GM21619 (cell line): ENCODE measurements around the gene PMS1.
"Not testable (repeated sequence)": the region's sequence is repeated elsewhere in the genome, so short reads cannot be mapped to it uniquely, and the experiment has no call there.

Experiments
- ATAC-seq: cut with Tn5 transposase; IDR thresholded peaks from one replicate; pipeline ENCODE4 v1.9.1; 2021; ENCODE audit not compliant: unreplicated experiment

PMS1 gene

DNA sequence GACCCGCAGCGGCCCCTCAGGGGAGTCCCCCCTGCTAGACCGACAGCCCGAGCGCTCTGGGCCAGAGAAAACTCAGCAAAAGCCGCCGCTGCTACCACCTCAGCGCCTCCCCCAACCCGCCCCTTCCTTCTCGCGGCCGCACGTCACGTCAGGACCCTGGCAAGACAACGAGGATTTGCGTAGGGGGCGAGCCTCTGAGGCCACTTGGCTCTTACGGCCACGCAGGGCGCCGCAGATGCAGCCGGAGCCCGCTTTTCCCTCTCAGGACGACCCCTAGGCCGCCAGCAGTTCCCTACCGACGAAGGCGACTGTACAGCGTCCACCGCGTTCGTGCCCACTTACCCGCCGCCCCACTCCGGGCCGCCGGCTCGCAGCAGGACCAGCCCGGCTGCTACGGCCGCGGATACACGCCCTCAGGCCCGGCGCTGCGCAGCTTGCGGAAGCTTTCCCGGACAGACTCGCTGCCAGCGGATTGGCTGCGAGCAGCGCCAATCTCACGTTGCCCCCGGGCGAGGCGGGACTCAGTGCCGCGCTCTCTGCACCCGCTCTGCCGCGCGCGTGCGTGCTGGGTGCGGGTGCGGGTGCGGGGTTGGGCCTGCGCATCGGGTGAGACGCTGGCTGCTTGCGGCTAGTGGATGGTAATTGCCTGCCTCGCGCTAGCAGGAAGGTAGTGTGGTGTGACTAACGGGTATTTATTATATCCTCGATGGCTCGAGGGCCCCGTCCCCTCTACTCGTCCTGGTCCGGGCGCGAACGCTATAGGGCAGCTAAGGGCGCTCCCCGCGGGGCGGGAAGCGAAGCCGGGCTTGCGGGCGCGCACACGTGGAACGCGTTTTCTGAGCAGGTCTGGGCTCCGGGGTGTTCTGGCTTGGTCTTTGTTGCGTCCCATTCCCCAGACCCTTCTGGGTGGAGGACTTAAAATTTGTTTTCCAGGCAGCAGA is at the start of gene PMS1, which contains the start of gene ORMDL1:
PMS1 (plus strand) TSS at position 524 of the 941 bp plus-strand sequence. CDS start 7,360 bp downstream, outside the sequence.
ORMDL1 (minus strand) TSS at position 413 of the 941 bp plus-strand sequence. CDS start 1,744 bp downstream, outside the sequence.
- ATAC-seq = peak; percentile 91

- ATAC-seq = peak; percentile 65
Observed at GRCh38 chr2:189751080-189751658, 33.1 kb upstream of the PMS1 start.

DNA sequence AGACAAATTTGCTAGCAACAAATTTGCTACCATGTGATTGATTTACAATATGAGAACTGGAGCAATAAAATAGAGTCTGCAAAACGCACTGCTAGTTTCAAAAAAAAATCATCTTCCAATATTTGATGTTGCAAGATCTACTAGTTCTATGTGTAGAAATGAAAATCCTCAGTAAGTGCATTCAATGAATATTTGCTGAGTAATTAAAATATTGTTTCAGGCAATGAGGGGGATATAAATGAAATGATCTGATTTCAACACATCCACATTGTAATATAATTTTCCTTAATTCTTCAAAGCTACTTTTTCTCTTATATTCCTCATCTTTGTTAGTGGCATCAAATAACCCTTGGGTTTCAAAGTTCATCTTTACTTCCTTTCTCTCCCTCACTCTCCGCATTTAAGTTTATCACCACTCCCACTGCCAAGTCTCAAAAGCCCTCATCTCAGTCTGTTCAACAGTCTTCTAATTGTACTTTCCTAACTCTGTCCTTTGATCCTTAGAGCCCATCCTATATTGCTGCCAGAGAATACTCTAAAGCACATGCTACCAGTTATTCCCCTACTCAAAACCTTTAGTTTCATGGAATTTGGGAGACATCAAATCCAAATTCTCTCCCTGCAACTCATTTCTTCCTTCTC is 27.8 kb upstream of the PMS1 start:
- no peak for ATAC-seq

DNA sequence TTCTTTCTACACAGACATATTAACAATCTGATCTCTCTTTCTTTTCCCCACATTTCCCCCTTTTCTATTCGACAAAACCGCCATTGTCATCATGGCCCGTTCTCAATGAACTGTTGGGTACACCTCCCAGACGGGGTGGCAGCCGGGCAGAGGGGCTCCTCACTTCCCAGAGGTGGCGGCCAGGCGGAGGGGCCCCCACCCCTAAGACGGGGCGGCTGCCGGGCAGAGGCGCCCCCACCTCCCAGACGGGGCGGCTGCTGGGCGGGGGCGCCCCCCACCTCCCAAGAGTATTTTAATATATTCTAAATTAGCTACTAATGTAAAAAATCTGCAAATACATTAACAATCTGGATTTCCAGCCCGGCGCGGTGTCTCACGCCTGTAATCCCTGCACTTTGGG is 24.1 kb upstream of the PMS1 start:
- ATAC-seq = not testable (repeated sequence)

GRCh38 chr2:189762229-189762550 is 22.1 kb upstream of the PMS1 start:
- no peak for ATAC-seq

DNA sequence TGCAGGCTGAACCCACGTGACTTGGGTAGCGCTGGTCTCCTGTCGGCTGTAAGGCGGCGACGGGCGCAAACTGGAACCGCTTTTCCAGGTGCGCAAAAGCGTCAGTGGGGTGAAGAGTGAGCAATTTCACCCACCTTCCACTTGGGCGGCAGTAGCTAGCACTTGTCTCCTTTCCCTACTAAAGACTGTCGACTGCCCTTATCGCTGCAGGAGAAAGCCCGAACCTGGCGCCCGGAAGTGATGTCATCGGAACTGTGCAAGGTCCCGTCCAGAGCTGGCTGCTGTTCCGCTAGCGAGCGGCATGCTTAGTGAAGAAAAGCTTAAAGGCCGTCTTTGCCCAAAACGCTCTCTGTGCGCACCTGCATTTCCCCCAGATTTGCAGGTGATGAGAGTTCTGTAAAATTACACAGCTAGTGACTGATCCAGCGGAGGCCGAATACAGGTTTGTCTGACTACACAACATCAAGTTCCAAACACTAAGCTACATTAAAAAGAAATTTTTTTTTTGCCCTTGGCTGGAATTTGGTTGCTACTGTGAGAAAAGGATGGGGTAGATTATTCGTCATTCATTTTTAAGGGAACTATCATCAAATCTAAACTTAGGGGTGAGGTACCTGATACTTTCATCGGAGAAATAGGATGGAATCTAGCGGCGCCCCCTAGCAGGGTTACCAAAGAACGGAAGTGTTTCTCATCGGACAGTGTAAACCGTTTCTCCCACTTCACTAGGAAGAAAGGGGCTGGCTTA is 21.5 kb upstream of the PMS1 start, which contains the start of gene OSGEPL1:
OSGEPL1 (minus strand) TSS at position 242 of the 748 bp plus-strand sequence. CDS start 1,152 bp downstream, outside the sequence.
- peak; percentile 95 for ATAC-seq

DNA sequence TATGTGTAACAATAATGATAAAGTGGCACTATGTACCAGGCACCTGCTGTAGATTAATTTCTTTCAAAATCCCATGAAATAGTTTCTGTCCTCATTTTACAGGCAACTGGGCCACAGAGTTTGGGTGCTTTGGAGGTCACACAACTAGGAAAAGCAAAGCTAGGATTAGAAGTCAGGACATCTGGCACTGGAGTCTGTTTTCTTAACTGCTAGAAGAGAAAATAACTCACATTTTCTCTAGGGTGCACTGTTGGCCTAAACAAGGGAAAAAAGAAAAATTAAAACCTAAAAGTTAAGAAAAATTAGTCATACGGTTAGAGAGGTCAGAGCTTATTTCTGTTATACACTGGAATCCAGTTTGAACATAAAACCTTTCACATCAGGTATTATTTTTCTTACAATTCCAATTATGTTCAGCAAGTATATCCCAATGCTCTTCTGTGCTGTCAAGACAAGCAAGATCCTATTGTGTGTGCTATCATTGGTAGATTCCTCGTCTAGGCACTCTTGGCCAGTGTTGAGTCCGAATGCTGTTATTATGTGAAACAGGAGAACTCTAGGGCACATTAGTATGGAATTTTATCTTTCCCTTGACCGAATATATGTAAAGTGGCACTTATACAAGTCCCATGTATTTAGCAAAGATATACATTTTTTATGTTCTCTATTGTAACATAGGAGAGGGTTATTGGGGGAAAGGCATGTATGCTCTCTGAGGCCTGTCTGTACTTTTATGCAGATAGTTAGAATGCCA is 20.2 kb upstream of the PMS1 start:
- no peak for ATAC-seq

- ATAC-seq = no peak
Observed at GRCh38 chr2:189770590-189771322, 13.5 kb upstream of the PMS1 start.

DNA sequence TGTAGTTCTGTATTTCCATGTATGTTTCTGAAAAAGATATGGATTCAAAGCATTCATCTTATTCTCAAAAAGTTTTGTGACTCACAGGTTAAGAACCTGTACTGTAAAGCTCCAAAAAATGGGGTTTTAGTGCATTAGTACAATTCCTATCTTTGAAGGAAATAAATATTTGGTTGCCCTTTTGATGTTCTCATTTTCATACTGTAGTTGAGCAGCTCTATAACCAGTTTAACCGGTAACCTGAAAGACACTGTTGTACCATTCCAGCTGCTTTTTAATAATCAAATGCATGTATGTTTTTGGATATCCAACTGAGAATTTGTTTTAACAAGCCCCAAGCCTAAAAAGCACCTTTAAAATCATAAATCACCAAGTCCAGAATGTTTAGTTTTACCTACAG is 12.0 kb upstream of the PMS1 start:
- no peak for ATAC-seq

DNA sequence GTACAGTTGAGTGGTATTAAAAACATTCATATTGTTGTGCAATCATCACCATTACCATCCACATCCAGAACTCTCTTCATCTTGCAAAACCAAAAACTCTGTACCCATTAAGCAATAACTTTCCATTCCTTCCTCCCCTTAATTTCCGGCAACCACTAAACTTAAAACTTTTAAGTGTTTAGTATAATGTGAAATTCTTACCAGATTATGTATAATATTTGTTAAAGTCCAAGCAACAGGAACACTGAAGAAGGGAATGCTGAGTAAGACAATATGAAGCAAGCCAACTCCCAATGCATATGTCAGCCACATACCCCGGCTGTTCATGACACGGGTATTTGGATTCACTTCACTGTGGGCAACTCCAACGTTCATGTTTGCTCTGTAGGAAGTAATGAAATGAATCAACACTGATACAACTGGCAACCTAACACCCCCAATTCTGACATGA is 2.0 kb upstream of the PMS1 start:
- no peak for ATAC-seq

GRCh38 chr2:189783451-189783926 is 761 bp upstream of the PMS1 start:
- peak; percentile 16 for ATAC-seq

DNA sequence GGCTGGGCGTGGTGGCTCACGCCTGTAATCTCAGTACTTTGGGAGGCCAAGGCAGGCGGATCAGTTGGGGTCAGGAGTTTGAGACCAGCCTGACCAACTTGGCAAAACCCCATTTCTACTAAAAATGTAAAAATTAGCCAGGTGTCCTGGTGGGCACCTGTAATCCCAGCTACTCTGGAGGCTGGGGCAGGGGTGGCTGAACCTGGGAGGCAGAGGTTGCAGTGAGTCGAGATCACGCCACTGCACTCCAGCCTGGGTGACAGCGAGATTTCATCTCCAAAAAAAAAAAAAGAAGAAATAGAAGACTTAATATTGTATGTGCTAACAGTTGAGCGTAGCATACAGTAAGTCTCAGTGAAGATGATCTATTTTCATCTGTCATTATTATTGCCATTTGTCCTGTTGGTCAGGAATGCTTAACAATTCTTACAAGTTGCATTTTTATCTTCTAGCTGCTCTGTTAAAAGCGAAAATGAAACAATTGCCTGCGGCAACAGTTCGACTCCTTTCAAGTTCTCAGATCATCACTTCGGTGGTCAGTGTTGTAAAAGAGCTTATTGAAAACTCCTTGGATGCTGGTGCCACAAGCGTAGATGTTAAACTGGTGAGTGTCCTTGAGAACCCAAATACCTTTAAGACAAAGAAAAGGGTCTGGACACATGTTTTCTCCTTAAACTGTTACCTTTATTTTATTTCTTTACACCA is 7.2 kb downstream of the PMS1 start:
- no peak for ATAC-seq

DNA sequence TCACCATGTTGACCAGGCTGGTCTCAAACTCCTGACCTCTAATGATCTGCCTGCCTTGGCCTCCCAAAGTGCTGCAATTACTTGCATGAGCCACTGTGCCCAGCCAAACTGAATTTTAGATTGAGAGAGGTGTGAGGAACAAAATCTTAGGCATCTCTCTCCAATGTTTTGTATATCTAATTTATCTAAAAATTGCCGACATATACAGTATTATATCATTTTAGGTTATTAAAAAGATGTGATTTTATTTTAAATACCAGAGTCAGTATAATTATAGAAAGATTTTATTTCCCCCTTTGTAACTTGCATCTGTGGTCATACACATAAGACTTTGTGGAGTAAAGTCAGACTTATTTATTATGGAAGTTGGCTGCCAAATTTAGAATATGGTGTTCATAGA is 10.1 kb downstream of the PMS1 start:
- no peak for ATAC-seq

DNA sequence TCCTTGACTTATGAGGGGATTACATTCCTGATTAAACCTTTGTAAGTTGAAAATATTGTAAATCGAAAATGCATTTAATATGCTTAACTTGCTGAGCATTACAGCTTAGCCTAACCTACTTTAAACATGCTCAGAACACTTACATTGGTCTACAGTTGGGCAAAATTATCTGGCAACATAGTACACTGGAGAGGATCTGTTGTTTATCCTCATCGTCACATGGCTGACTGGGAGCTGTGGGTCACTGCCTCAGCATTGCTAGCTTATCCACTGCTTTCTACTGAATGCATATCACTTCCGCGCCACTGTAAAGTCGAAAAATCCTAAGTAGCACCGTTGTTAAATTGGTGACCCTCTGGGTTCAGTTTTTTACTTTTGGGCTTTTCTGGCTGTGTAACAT is 13.7 kb downstream of the PMS1 start:
- ATAC-seq = no peak

DNA sequence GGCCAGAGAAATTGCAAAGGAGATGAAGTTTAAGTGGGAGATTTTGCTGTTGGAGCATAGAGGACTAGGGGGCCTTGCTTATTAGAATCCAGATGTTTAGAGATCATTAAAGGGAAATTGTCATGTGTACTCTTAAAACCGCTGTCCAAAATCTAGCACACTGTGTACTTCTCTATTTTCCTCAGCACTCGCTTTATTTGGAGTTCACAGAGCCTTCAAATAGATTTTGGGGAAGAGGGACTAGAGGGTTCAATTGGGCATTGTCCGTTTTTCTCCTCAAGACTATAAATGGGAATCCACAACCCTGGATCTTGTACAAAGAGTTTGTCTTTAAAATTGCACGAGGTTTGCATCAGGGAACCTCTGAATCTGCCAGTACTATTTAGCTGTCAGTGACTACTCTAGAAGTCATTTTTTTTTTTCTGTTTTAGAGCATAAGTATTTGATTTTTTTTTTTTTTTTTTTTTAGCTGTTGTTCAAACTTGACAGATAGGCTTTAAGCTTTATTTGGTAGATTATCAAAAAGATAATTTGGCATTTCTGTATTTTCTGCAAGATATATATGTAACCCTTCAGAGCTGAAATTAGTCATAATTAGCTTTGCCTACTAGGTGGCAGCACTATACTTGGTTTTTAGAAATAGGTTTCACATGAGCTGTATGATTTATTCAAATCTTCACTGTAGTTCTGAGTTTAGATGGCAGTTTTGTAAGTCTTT is 14.2 kb downstream of the PMS1 start:
- ATAC-seq = peak; percentile 84

DNA sequence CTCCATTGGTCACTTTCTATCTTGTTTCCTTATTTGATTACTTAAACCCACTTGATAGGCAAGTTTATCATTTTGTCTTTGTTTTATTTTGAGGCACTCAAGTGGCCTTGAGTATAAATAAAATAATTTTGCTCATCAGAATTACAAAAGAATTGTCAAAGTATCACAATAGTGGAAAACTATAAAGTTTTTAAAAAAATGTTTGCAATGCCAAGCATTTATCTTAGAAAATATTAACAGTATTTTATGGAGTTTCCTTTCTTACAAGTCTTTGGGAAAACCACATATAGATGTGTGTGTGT is 14.7 kb downstream of the PMS1 start:
- ATAC-seq = no peak

DNA sequence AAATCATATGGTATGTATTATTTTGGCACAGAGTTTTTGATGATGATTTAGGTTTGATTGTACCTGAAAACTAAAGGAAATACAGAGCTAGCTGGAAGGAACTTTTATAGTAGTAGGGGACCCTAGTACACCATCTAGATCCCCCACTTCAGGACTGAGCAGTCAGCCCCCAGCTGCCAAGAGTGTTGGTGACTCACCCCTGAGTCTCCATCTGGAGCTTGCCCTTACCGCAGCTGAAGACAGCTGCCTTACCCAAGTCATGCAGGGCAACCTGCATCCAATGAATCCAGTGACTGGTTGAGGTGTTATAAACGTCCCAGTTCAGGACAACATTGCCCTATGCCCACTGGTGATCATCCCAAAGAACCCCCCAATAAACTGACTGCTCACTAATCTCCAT is 15.3 kb downstream of the PMS1 start:
- no peak for ATAC-seq

- no peak for ATAC-seq
Observed at GRCh38 chr2:189802396-189802912, 18.2 kb downstream of the PMS1 start.
